ENCODE results near the gene TRAF7. TPM values are rescaled to one million over a fixed set of nuclear protein-coding genes. Genes with fewer than 3 reads are reported as not detected.

TRAF7 gene
- total RNA-seq, 4 donors from 2014 or later, result 31.9 to 42.7 (median 34.3) TPM

GRCh38 chr16:2172688-2173335 lies 17.2 kb downstream of the TRAF7 start:
- ATAC-seq (ENCODE audit: low FRiP score), result no peak
- DNase-seq (ENCODE audit: low spot score), result no peak

GRCh38 chr16:2173366-2173765 lies 17.8 kb downstream of the TRAF7 start:
- no peak for TF ChIP-seq CTCF (IDR thresholded peaks at IDR 0.05)
- DNase-seq (ENCODE audit: low spot score) (no peak), ATAC-seq (ENCODE audit: low FRiP score) (no peak)

More at GRCh38 chr16:2172688-2173335, 17.2 kb downstream of the TRAF7 start:
- TF ChIP-seq CTCF (IDR thresholded peaks at IDR 0.05), result no peak

DNA sequence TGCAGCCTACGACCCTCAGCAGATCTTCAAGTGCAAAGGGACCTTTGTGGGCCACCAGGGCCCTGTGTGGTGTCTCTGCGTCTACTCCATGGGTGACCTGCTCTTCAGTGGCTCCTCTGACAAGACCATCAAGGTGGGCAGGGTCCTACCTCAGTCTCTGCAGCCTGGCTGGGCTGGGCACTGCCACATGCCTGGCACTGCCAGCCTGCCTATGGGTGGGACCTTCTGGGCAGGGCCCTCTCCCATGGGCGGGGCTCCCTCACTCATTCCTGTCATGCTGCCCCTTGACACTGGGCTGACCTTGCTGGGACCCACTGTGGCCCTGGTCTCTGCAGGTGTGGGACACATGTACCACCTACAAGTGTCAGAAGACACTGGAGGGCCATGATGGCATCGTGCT lies 18.3 kb downstream of the TRAF7 start:
- DNase-seq (ENCODE audit: low spot score), result no peak
- ATAC-seq (ENCODE audit: low FRiP score), result no peak
- no peak for TF ChIP-seq CTCF (IDR thresholded peaks at IDR 0.05)

DNA sequence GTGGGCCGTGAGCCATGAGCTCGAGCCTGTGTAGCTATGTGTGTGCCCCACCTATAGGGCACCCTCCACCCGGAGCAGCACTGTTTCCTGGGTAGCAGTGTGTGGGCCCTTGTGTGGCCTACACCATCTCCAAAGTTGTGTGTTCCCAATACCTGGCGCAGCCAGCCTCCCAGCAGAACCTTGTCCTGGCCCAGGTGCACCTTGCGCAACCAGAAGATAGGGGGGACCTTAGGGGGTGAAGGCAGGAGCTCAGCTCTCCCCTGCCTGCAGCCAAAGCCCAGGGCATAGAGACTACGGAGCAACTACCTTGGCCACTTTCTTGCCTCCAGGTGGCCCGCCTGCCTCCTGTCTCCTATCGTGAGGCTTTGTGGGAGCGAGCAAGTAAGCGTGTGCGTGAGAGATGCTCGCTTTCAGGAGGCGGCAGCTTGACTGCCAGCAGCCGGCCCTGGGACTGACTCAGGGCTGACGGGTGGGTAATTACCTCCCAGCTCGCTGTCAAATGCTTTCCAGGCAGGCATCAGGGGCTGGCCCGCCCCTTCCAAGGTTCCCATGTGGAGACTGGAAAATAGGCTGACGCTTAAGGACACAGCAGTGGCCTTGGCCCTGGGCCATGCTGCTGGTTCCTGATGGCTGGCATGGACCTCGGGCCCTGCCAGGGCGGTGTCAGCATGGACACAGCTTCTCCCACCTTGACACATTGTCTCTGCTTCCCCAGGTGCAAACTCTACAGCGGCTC lies 19.0 kb downstream of the TRAF7 start:
- DNase-seq (ENCODE audit: low spot score) (no peak), ATAC-seq (ENCODE audit: low FRiP score) (no peak)
- TF ChIP-seq CTCF (IDR thresholded peaks at IDR 0.05), result no peak

- ATAC-seq (ENCODE audit: low FRiP score) (no peak), DNase-seq (ENCODE audit: low spot score) (no peak)
- no peak for TF ChIP-seq CTCF (IDR thresholded peaks at IDR 0.05)
Observed at GRCh38 chr16:2175454-2175853, 19.9 kb downstream of the TRAF7 start.

DNA sequence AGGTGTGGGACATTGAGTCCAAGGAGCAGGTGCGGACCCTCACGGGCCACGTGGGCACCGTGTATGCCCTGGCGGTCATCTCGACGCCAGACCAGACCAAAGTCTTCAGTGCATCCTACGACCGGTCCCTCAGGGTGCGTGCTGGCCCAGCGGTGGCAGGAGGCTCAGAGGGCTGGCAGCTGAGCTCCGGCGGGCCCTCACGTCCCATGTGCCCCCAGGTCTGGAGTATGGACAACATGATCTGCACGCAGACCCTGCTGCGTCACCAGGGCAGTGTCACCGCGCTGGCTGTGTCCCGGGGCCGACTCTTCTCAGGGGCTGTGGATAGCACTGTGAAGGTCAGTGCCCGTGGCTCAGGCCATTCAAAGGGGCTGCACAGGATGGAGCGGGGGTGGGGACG lies 20.5 kb downstream of the TRAF7 start:
- no peak for TF ChIP-seq CTCF (IDR thresholded peaks at IDR 0.05)
- DNase-seq (ENCODE audit: low spot score) (no peak), ATAC-seq (ENCODE audit: low FRiP score) (no peak)

DNA sequence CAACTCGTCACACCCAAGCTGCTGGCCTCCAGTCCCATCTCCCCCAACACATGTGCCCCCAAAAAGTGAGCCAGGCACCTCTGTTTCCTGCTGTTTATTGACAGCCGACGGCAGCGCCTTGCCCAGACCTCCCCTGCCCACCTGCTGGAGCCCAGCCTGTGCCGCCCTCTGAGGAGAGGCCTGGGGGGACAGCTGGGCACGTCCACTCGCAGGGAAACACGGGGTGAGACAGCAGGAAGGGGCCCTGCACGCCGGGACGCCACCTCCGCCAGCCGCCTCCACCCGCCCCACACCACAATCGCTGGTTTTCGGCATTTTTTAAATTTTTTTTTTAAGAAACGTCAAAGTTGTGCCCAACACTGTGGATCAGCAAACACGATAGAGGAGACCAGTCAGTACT lies 21.5 kb downstream of the TRAF7 start:
- ATAC-seq (ENCODE audit: low FRiP score) (no peak), DNase-seq (ENCODE audit: low spot score) (no peak)
- TF ChIP-seq CTCF (IDR thresholded peaks at IDR 0.05), result no peak

Data from omental fat pad (tissue), 4 donors.